Activated naive CD4-positive, alpha-beta T cell treated with anti-CD3 and anti-CD28 coated beads for 36 hours (primary cell): ENCODE data around the gene TXNDC12. TPM values are rescaled to one million over a fixed set of nuclear protein-coding genes. Genes with fewer than 3 reads are reported as not detected.
"Not testable (repeated sequence)": the region's sequence is repeated elsewhere in the genome, so short reads cannot be mapped to it uniquely, and the experiment has no call there.

ENCODE experiments used
- CTCF ChIA-PET: fragments of 350-600 bp; sonication (Branson Sonifier 250); formaldehyde crosslinking; loops from one replicate; lab custom pipeline; 2021; ENCODE audit warnings: antibody characterized with exemption; lab: Charles Lee
- DNase-seq: peaks from one replicate; pipeline ENCODE4 v3.0.0-alpha.2; 2020
- H3K27ac Mint-ChIP-seq: one replicate; pipeline ENCODE4 v1.8.0; 2021; ENCODE audit warnings: mild to moderate bottlenecking, mixed read lengths
- H3K27me3 Mint-ChIP-seq: one replicate; pipeline ENCODE4 v1.8.0; 2021; ENCODE audit warnings: low read depth, mixed read lengths
- H3K36me3 Mint-ChIP-seq: one replicate; pipeline ENCODE4 v1.8.0; 2021; ENCODE audit warnings: low read depth, mixed read lengths
- H3K4me1 Mint-ChIP-seq: one replicate; pipeline ENCODE4 v1.8.0; 2021; ENCODE audit warnings: low read depth, mixed read lengths
- H3K4me3 Mint-ChIP-seq: one replicate; pipeline ENCODE4 v1.8.0; 2021; ENCODE audit warnings: mild to moderate bottlenecking, moderate library complexity, mixed read lengths
- H3K9me3 Mint-ChIP-seq: one replicate; pipeline ENCODE4 v1.8.0; 2021; ENCODE audit warnings: mixed read lengths
- intact Hi-C: fragments of 100-400 bp; cut with micrococcal nuclease; formaldehyde crosslinking; loops from one replicate; pipeline ENCODE4 v1.15.1; 2023
- total RNA-seq, 2 experiments: library from RNA; stranded (reverse); gene quantifications; one replicate each; pipeline ENCODE4 v1.2.3, GENCODE V29; 2021

TXNDC12 gene
- total RNA-seq, 2 experiments from 2014 or later = 32.4 to 44.0 TPM

DNA sequence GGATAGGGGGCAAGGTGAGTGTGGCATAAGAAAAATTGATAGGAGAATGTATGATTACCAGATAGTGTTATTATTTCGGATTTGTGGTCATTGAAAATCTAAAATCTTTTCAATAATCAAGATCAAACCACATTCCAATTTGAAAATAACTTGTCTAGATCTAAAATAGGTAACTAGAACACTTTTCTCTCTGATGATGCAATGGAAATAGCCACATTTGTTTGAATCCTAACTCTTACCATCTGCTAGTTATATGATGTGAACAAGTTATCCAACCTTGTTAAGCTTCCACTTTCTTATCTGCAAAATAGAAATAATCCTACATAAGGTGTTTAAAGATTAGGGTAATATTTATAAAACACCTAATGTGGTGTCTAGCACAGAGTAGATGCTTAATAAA is 4.9 kb upstream of the TXNDC12 start:
- Mint-ChIP-seq H3K27ac (no peak overlapping the region), H3K36me3 (peaks cover 24% of the 10 kb centered on the region), H3K4me1 (peaks cover 29% of the 10 kb centered on the region), H3K27me3 (no peaks in the 10 kb centered on the region), H3K9me3 (no peaks in the 10 kb centered on the region), H3K4me3 (no peak overlapping the region)
- CTCF ChIA-PET = interaction anchor here (1.0 to 1.3 kb wide), 3 partner anchors 11 to 540 kb away, joined by 3 to 4 read pairs (median 3); no protein-coding TSS in a partner anchor
- DNase-seq = no peak
- intact Hi-C loops = loop anchor here (5.0 to 10.0 kb wide), 5 partner anchors 443 to 867 kb away; partner anchors contain the start of genes OSBPL9, RNF11, SCP2 and ZYG11B

GRCh38 chr1:52059321-52059720 is 4.3 kb upstream of the TXNDC12 start:
- H3K4me1 Mint-ChIP-seq = peaks cover 31% of the 10 kb centered on the region
- no peaks in the 10 kb centered on the region for H3K9me3 Mint-ChIP-seq
- H3K27me3 Mint-ChIP-seq = no peaks in the 10 kb centered on the region
- no peak overlapping the region for H3K27ac Mint-ChIP-seq
- intact Hi-C loops = loop anchor here (5.0 to 10.0 kb wide), 5 partner anchors 442 to 868 kb away; partner anchors contain the start of genes OSBPL9, RNF11, SCP2 and ZYG11B
- no peak overlapping the region for H3K4me3 Mint-ChIP-seq
- CTCF ChIA-PET = interaction anchor here (1.0 to 1.1 kb wide), 2 partner anchors 344 to 541 kb away, joined by 3 read pairs; no protein-coding TSS in a partner anchor
- no peak for DNase-seq
- peaks cover 24% of the 10 kb centered on the region for H3K36me3 Mint-ChIP-seq

- DNase-seq = no peak
- H3K9me3 Mint-ChIP-seq = no peaks in the 10 kb centered on the region
- peaks cover 36% of the 10 kb centered on the region for H3K4me1 Mint-ChIP-seq
- peaks cover 19% of the 10 kb centered on the region for H3K36me3 Mint-ChIP-seq
- no peaks in the 10 kb centered on the region for H3K27me3 Mint-ChIP-seq
- CTCF ChIA-PET = interaction anchor here (1.1 kb wide), 1 partner anchor 239 kb away, joined by 3 read pairs; no protein-coding TSS in a partner anchor
- no peak overlapping the region for H3K27ac Mint-ChIP-seq
- H3K4me3 Mint-ChIP-seq = peak overlapping the region; percentile 94
- intact Hi-C loops = loop anchor here (2.0 to 10.0 kb wide), 6 partner anchors 329 to 869 kb away; partner anchors contain the start of genes OSBPL9, RNF11, SCP2 and ZYG11B
Measured at GRCh38 chr1:52057876-52058415, 3.0 kb upstream of the TXNDC12 start.

GRCh38 chr1:52057255-52057654 is 2.3 kb upstream of the TXNDC12 start:
- CTCF ChIA-PET = interaction anchor here (0.6 to 1.1 kb wide), 2 partner anchors 51 to 239 kb away, joined by 3 read pairs; no protein-coding TSS in a partner anchor
- H3K4me3 Mint-ChIP-seq = peak overlapping the region; percentile 94
- intact Hi-C loops = loop anchor here (2.0 to 10.0 kb wide), 6 partner anchors 328 to 870 kb away; partner anchors contain the start of genes OSBPL9, RNF11, SCP2 and ZYG11B
- H3K27ac Mint-ChIP-seq = peak overlapping the region; percentile 94
- no peaks in the 10 kb centered on the region for H3K27me3 Mint-ChIP-seq
- no peak for DNase-seq
- peaks cover 39% of the 10 kb centered on the region for H3K4me1 Mint-ChIP-seq
- peaks cover 23% of the 10 kb centered on the region for H3K36me3 Mint-ChIP-seq
- H3K9me3 Mint-ChIP-seq = no peaks in the 10 kb centered on the region

GRCh38 chr1:52056937-52057231 is 1.9 kb upstream of the TXNDC12 start:
- intact Hi-C loops = loop anchor here (1.0 to 10.0 kb wide), 13 partner anchors 24 to 957 kb away; partner anchors contain the start of genes CC2D1B, KTI12, NRDC and ORC1
- Mint-ChIP-seq H3K4me3 (peak overlapping the region; percentile 94), H3K36me3 (peaks cover 26% of the 10 kb centered on the region), H3K9me3 (no peaks in the 10 kb centered on the region), H3K27ac (peak overlapping the region; percentile 94), H3K4me1 (peaks cover 40% of the 10 kb centered on the region), H3K27me3 (no peaks in the 10 kb centered on the region)
- DNase-seq = no peak
- CTCF ChIA-PET = interaction anchor here (0.5 to 1.1 kb wide), 4 partner anchors 48 to 290 kb away, joined by 3 to 4 read pairs (median 3); no protein-coding TSS in a partner anchor

DNA sequence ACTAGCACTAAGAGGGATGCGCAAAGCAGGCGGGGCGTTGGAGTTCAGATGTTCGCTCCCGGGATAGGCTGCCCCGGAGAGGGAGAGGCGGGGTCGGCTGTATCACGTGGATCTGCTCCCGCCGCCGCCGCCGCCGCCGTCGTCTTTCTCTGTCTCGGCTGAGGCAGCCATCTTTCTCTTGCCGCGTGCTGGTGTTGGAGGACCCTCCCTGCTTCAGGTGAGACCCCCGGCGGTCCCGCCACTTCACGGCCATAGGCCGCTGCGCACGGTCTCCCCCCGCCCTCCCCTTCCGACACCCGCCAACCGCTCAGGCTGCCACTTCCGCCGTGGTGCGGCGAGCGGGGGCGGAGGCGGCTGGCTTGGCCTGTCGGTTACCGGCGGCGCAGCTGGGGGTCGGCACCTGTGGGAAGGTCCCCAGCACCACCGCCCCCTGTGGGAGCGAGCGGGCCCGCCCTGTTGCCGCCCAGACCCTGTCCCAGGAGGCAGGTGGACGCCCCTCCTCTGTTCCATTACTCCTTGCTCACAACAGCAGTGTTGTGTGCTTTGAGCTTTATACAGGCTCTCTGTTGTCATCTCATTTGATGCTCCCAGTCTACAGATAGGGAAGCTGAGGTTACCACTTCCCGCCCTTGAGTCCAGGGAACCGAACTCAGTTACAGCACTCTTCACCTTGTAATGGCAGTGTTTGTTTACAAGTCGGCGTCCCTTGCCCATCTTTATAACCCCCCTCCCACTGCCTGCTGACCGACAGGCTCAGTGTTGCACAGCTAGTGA is 1.4 kb upstream of the TXNDC12 start, which contains the start of gene BTF3L4:
TSS of gene BTF3L4 (plus strand) at position 133 of the 774 bp plus-strand sequence. CDS start 3,553 bp downstream, outside the sequence.
- CTCF ChIA-PET = interaction anchor here (0.5 to 1.0 kb wide), 4 partner anchors 47 to 630 kb away, joined by 3 to 4 read pairs (median 3); no protein-coding TSS in a partner anchor
- H3K27ac Mint-ChIP-seq = peak within 1 kb of the TSS; percentile 98
- DNase-seq = peak; percentile 98
- intact Hi-C loops = loop anchor here (1.0 to 10.0 kb wide), 13 partner anchors 23 to 958 kb away; partner anchors contain the start of genes CC2D1B, KTI12, NRDC and ORC1
- H3K36me3 Mint-ChIP-seq = peaks cover 25% of the 10 kb centered on the region
- H3K4me3 Mint-ChIP-seq = peak within 1 kb of the TSS; percentile 94
- peaks cover 40% of the 10 kb centered on the region for H3K4me1 Mint-ChIP-seq
- H3K9me3 Mint-ChIP-seq = no peaks in the 10 kb centered on the region
- H3K27me3 Mint-ChIP-seq = no peaks in the 10 kb centered on the region

DNA sequence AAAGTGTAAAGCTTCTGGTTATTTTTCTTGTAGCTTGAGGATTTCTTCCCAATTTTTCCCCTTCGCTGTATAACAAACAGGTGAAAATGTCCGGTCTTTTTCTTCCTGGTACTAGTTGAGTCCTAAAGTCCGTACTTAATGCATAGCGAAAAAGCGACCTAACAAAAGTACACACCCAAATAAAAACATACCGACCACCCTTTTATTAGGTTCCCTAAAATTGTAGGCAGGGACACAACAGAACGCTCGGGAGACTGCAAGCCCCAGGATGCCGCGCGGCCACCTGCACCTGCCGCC is 823 bp upstream of the TXNDC12 start:
- H3K9me3 Mint-ChIP-seq = no peaks in the 10 kb centered on the region
- DNase-seq = no peak
- CTCF ChIA-PET = interaction anchor here (1.0 kb wide), 1 partner anchor 630 kb away, joined by 3 read pairs; no protein-coding TSS in a partner anchor
- H3K27me3 Mint-ChIP-seq = no peaks in the 10 kb centered on the region
- peak overlapping the region; percentile 98 for H3K27ac Mint-ChIP-seq
- H3K4me3 Mint-ChIP-seq = peak overlapping the region; percentile 94
- H3K4me1 Mint-ChIP-seq = peaks cover 43% of the 10 kb centered on the region
- intact Hi-C loops = loop anchor here (1.0 to 10.0 kb wide), 14 partner anchors 23 to 958 kb away; partner anchors contain the start of genes CC2D1B, KTI12, NRDC and ORC1
- H3K36me3 Mint-ChIP-seq = peaks cover 23% of the 10 kb centered on the region

DNA sequence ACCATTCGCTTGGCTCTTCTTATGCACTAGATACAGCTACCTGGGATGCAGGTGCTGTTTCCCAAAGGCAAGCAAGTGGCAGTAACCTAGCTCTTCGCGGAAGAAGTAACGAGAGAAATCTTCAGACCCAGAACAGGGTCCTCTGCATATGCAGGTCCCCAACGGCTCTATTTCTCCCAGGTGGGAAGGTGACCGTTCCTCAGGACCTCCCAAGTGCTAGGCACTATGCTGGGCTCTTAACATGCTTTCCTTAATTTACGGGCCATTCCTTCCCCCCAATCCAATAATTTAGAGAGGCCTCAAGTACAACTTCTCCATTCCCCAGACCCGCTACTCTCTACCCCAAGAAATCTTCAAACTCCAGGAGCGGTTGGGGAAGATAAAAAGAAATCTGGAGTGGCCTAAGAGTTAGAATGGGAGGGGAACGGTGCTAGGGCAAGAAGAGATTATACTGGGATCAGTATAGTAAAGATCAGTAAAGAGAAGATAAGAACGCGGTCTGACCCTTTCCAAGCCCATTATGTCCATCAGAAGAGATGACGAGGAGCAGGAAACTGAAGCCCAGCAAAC is 410 bp downstream of the TXNDC12 start:
- Mint-ChIP-seq H3K27ac (peak overlapping the region; percentile 98), H3K27me3 (no peaks in the 10 kb centered on the region), H3K4me3 (peak overlapping the region; percentile 94), H3K36me3 (peaks cover 18% of the 10 kb centered on the region), H3K9me3 (no peaks in the 10 kb centered on the region), H3K4me1 (peaks cover 46% of the 10 kb centered on the region)
- DNase-seq = no peak
- CTCF ChIA-PET = interaction anchor here (0.6 to 1.2 kb wide), 4 partner anchors 13 to 340 kb away, joined by 3 to 5 read pairs (median 4); no protein-coding TSS in a partner anchor
- intact Hi-C loops = loop anchor here (2.0 to 10.0 kb wide), 6 partner anchors 437 to 873 kb away; partner anchors contain the start of genes OSBPL9, RNF11, SCP2 and TUT4

DNA sequence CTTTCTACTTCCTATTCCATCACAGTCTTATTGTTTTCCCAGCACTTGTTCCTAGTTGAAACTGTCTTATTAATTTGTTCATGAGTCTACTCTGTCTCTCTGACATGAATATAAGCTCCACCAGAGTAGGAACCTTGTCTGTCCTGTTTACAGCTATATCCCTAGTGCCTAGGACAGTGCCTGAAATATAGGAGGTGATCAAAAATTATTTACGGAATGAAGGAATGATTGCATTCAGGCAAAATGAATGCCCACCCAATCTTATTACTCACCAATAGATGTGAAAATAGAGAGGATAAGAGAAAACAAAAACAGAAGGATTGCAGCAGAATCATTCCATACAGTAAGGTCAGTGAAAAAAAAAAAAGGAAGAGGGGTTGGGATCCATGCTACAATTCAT is 1.1 kb downstream of the TXNDC12 start:
- DNase-seq = no peak
- CTCF ChIA-PET = interaction anchor here (0.6 to 1.2 kb wide), 4 partner anchors 14 to 76 kb away, joined by 3 to 5 read pairs (median 4); no protein-coding TSS in a partner anchor
- peak overlapping the region; percentile 6 for H3K27ac Mint-ChIP-seq
- H3K4me3 Mint-ChIP-seq = peak overlapping the region; percentile 94
- H3K36me3 Mint-ChIP-seq = peaks cover 14% of the 10 kb centered on the region
- H3K4me1 Mint-ChIP-seq = peaks cover 41% of the 10 kb centered on the region
- H3K27me3 Mint-ChIP-seq = no peaks in the 10 kb centered on the region
- no peaks in the 10 kb centered on the region for H3K9me3 Mint-ChIP-seq
- intact Hi-C loops = loop anchor here (2.0 to 10.0 kb wide), 2 partner anchors 499 to 671 kb away; partner anchors contain the start of genes TUT4 and ZYG11B

DNA sequence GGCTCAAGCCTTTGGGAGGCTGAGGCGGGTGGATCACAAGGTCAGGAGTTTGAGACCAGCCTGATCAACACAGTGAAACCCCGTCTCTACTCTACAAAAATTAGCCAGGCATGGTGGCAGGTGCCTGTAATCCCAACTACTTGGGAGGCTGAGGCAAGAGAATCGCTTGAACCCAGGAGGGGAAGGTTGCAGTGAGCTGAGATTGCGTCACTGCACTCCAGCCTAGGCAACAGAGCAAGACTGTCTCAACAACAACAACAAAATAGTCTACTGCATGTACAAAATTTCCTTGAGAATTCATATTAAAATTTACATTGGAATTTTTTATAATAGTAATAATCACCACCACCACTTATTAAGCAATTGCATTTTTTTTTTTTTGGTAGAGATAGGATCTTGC is 5.7 kb downstream of the TXNDC12 start:
- peaks cover 25% of the 10 kb centered on the region for H3K36me3 Mint-ChIP-seq
- H3K4me3 Mint-ChIP-seq, H3K27ac Mint-ChIP-seq, intact Hi-C loops, DNase-seq, CTCF ChIA-PET, H3K9me3 Mint-ChIP-seq, H3K27me3 Mint-ChIP-seq: not testable (repeated sequence)
- peaks cover 31% of the 10 kb centered on the region for H3K4me1 Mint-ChIP-seq

DNA sequence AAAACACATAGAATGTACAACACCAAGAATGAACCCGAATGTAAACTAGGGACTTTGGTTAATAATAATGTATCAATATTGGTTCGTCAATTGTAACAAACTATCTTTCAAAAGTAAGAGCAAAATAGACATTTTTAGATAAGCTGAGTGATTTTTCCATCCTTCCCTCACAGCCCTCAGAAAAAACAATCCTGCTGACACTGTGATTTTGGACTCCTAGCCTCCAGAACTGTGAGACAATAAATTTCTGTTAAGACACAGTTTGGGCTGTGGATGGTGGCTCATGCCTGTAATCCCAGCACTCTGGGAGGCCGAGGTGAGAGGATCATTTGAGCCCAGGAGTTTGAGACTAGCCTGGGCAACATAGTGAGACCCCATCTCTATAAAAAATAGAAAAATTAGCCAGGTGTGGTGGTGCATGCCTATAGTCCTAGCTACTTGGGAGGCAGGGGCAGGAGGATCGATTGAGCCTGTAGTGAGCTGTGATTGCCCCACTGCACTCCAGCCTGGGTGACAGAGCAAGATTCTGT is 9.3 kb downstream of the TXNDC12 start:
- H3K27me3 Mint-ChIP-seq, H3K9me3 Mint-ChIP-seq, intact Hi-C loops, H3K27ac Mint-ChIP-seq, H3K4me3 Mint-ChIP-seq, DNase-seq: not testable (repeated sequence)
- H3K4me1 Mint-ChIP-seq = peaks cover 15% of the 10 kb centered on the region
- CTCF ChIA-PET = interaction anchor here (1.1 kb wide), 1 partner anchor 23 kb away, joined by 4 read pairs; no protein-coding TSS in a partner anchor
- peaks cover 16% of the 10 kb centered on the region for H3K36me3 Mint-ChIP-seq
